Loucy (cell line): Measurements from ENCODE around the gene HES5.

Experiments used
- CTCF ChIP-seq: fragments of 200-600 bp; sonication (generic); conservative IDR thresholded peaks from 2 replicates; pipeline ENCODE4 v1.5.1; 2014; ENCODE audit warnings: mild to moderate bottlenecking, antibody characterized with exemption, low read length
- EZH2phosphoT487 ChIP-seq: fragments of 200-600 bp; IDR thresholded peaks from 2 replicates; pipeline ENCODE4 v1.6.1; 2018; ENCODE audit warnings: antibody characterized with exemption, mild to moderate bottlenecking, moderate library complexity, borderline replicate concordance

- no peak for TF ChIP-seq CTCF
- TF ChIP-seq EZH2phosphoT487: no peak
Measured at GRCh38 chr1:2558861-2559260, 28.8 kb upstream of the HES5 start.
